Fibroblast of pulmonary artery (primary cell): ENCODE results near the gene GOSR2.

Source experiments
- DNase-seq: peaks from one replicate; pipeline ENCODE4 v3.0.0-alpha.2; 2010; ENCODE audit warnings: low read depth
- H3K4me3 ChIP-seq: replicated peaks from 2 replicates; pipeline ENCODE4 v1.5.1; 2011; ENCODE audit warnings: low read depth, mild to moderate bottlenecking, control low read depth, low read length, moderate library complexity
- TF ChIP-seq, protein P1 (sequence below): IDR thresholded peaks from 2 replicates; pipeline ENCODE4 v1.5.1; 2011; ENCODE audit warnings: mild to moderate bottlenecking, control low read depth, low read length, inconsistent platforms; ENCODE audit errors: missing control alignments

The GOSR2 gene

DNA sequence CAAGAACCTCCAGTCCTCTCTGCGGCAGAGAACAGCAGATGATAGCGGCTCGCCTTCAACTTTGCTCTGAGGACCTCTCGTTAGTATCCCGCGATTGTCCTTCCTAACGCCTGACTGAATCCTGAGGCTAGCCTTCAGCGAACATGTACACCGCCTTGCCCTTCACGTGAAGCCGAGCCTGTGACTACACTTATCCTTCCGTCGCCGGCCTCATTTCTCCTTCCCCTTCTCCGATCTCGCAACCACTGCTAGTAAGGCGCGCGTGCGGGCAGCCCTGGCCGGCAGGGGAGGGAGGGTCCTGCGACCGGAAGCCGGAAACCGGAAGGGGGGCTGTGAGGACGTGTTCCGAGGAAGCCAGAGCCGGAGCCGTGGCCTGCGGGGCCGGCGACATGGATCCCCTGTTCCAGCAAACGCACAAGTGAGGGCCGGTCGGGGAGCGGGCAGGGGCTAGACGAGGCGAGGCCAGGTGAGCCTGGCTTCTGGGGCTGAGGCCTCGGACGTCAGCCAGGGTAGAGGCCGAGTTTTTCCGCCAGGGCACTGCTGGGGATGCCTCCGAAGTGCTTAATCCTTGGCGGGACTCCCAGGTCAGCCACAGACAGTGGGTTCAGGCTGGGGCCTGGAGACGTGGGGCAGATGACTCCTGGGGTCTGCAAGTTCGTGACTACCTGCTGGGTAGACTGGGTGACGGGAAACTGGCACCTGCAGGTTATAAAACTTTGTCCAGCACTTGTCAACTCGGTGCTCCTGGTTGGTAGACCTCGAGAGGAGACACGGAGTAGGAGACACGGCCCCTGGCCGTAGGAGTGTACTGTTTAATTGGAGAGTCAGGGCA is at the start of gene GOSR2:
GOSR2 (plus strand) TSS at position 357 of the 832 bp plus-strand sequence; CDS start at position 390, 33 bp downstream.
- peak within 1 kb of the TSS; percentile 86 for H3K4me3 ChIP-seq
- peak; percentile 87 for DNase-seq
- TF ChIP-seq, protein P1, sequence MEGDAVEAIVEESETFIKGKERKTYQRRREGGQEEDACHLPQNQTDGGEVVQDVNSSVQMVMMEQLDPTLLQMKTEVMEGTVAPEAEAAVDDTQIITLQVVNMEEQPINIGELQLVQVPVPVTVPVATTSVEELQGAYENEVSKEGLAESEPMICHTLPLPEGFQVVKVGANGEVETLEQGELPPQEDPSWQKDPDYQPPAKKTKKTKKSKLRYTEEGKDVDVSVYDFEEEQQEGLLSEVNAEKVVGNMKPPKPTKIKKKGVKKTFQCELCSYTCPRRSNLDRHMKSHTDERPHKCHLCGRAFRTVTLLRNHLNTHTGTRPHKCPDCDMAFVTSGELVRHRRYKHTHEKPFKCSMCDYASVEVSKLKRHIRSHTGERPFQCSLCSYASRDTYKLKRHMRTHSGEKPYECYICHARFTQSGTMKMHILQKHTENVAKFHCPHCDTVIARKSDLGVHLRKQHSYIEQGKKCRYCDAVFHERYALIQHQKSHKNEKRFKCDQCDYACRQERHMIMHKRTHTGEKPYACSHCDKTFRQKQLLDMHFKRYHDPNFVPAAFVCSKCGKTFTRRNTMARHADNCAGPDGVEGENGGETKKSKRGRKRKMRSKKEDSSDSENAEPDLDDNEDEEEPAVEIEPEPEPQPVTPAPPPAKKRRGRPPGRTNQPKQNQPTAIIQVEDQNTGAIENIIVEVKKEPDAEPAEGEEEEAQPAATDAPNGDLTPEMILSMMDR, result no peak

DNA sequence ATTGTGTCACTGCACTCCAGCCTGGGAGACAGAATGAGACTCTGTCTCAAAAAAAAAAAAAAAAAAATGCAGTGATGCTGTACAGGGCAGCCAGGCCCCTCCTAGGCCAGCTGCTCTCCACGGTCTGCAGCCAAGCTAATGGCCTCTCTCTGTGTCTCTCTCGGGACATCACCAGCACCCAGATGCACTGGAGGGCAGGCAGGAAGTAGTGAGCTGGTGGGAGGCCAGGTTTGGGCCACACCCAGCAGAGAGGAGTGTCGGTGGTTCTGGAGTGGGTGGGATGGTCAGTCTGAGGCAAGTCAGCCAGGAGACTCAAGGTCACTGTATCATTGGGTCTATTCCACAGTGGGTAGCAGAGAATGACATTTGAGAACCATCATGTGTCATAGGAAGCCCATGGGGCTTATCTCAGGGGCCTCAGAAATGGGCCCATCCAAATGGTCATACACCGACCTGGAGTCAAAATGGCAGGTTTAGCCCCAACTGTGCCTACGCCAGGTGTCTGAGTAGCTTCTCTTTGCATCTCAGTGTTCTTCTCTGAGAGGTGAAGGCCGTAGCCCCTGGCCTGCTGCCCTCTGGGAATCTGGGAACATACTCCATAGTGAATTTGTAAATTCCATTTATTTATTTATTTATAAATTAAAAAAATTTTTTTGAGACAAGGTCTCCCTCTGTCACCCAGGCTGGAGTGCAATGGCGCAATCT is 48.9 kb upstream of the GOSR2 start:
- TF ChIP-seq, protein P1, result no peak
- DNase-seq, result no peak
- no peak overlapping the region for H3K4me3 ChIP-seq

GRCh38 chr17:46874906-46875305 is 48.1 kb upstream of the GOSR2 start:
- H3K4me3 ChIP-seq, result no peak overlapping the region
- DNase-seq, result no peak
- TF ChIP-seq, protein P1, result no peak

GRCh38 chr17:46875849-46876352 is 47.1 kb upstream of the GOSR2 start:
- H3K4me3 ChIP-seq, result no peak overlapping the region
- TF ChIP-seq, protein P1, result no peak
- DNase-seq, result no peak

- H3K4me3 ChIP-seq, result no peak overlapping the region
- TF ChIP-seq, protein P1, result peak; percentile 4
- DNase-seq, result no peak
These were observed 46.5 kb upstream of the GOSR2 start for GRCh38 chr17:46876353-46876887.

GRCh38 chr17:46876926-46877325 is 46.0 kb upstream of the GOSR2 start:
- TF ChIP-seq, protein P1, result no peak
- H3K4me3 ChIP-seq, result no peak overlapping the region
- DNase-seq, result no peak
